NCI-H82 treated with DMSO at 0.1 percent for 48 hours (cell line): ENCODE results near the gene PTPN14.

Experiments used
- DNase-seq: peaks from one replicate; lab custom pipeline; 2025; ENCODE audit not compliant: unreplicated experiment; lab: John Stamatoyannopoulos, UW

PTPN14 gene

DNA sequence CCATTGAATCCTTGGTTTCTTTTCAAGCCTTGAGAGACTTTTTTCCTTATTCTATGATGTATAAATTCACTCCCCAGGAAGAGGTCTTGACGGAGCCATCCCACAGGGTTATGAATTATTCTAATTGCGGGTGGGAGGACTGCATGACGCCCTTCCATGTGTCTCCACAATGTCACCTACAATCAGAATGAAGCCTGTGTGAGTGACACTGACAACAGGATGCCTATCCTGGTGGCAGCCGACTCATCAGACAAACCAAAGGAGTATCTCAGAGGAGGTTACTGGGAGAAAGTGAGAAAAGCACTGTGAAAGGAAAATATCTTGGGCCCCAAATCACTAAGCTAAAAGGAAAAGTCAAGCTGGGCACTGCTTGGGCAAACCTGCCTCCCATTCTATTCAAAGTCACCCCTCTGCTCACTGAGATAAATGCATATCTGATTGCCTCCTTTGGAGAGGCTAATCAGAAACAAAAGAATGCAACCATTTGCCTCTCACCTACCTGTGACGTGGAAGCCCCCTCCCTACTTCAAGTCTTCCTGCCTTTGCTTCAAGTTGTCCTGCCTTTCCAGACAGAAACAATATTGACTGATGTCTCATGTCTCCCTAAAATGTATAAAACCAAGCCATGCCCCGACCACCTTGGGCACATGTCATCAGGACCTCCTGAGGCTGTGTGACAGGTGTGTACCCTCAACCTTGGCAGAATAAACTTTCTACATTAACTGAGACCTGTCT is 172.0 kb downstream of the PTPN14 start:
- DNase-seq = no peak

- no peak for DNase-seq
These were observed 172.9 kb downstream of the PTPN14 start for GRCh38 chr1:214378492-214378891.

GRCh38 chr1:214377886-214378285 is 173.5 kb downstream of the PTPN14 start:
- DNase-seq = no peak

GRCh38 chr1:214377485-214377884 is 173.9 kb downstream of the PTPN14 start:
- DNase-seq = no peak

DNA sequence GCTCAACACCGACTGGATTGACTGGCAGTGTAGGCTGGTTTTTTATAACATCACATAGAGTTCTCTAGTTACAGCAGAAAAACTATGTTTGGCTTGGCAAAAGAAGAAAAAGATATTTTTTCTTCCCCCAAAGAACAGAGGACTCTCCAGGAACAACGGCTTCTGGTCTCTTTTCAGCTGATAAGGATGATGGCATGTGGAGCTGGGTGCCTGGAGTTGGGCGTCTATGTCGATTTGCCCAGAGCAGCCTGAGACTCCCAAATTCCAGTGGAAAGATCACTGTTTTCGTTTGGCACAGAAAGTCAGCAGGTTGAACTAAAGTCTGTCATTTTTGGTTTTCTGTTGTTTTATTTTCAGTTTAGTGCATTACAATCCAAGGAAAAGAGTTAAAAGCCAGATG is 179.3 kb downstream of the PTPN14 start:
- no peak for DNase-seq

DNA sequence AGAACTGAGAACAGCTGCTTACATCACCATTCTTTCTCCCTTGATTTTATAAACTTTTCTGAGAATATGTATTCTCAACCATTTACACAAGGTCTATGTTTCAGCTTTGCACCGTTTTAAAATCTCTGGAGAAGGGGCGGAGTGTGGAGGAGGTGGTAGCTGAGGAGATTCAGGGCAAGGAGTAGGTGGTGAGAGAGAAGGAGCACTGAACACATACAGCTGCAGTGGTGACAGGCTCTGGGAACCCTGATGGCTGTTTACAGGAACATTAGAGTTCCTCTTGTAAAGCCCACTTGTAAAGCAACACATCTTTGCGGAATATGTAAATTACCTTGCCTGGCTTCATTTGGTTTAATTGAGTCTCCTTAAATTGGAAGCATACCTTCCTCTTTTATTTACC is 180.8 kb downstream of the PTPN14 start:
- DNase-seq = no peak

GRCh38 chr1:214369364-214369763 is 182.0 kb downstream of the PTPN14 start:
- no peak for DNase-seq

DNA sequence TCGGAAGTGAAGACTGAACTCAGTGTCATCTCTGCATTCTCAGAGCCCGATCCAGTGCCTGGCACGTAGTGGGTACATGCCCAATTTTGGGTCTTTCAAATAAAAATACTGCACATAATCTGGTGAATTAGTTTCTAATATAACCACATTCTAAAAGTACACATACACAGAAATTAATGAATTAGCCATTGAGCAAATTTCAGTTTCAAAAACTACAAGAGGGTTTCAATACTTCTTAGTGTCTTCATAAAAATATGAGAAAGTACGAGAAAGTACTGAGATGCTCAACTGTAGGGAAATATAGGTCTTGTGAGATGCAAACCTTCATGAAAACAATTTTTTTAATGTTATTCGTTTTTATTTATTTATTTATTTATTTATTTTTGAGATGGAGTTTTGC is 183.6 kb downstream of the PTPN14 start:
- no peak for DNase-seq

- peak; percentile 5 for DNase-seq
These were observed 186.6 kb downstream of the PTPN14 start for GRCh38 chr1:214364786-214365295.

DNA sequence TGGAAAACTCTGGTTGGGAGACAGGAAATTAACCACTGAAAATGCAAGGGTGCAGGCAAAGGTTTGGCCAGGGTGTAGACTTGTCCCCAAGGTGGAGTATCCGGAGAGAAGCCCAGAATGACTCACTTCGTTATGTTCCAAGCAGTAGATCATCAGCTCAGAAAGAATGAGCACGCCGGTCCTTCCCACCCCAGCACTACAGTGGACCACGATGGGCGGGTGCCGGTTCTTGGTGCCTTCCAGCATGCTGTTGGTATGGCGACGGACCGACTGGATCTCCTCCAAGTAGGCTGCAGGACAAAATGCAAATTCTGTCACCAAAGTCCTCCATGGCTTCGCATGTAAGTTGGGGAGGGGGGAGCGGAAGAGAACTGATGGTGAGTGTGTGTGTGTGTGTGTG is 187.0 kb downstream of the PTPN14 start:
- DNase-seq = no peak

GRCh38 chr1:214363386-214363785 is 188.0 kb downstream of the PTPN14 start:
- DNase-seq = no peak

GRCh38 chr1:214362188-214362882 is 189.1 kb downstream of the PTPN14 start:
- DNase-seq = no peak

DNA sequence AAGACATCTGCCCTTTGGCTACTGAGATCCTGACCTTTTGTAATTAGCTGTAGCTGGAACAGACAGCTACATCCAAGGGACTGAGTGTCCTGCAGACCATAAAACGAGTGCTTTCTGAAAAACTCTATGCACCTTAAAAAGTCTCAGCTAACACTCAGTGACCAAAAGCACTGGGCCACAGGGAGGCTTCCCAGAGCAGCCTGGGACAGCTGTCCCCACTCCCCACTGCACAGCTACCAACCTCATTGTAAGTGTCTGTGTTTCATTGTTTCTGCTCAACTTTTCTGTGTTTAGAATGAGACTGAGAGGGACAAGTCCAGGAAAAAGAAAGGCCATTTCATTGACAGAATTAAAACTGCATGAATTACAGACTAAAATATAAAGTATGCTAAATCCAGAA is 189.8 kb downstream of the PTPN14 start:
- no peak for DNase-seq

DNA sequence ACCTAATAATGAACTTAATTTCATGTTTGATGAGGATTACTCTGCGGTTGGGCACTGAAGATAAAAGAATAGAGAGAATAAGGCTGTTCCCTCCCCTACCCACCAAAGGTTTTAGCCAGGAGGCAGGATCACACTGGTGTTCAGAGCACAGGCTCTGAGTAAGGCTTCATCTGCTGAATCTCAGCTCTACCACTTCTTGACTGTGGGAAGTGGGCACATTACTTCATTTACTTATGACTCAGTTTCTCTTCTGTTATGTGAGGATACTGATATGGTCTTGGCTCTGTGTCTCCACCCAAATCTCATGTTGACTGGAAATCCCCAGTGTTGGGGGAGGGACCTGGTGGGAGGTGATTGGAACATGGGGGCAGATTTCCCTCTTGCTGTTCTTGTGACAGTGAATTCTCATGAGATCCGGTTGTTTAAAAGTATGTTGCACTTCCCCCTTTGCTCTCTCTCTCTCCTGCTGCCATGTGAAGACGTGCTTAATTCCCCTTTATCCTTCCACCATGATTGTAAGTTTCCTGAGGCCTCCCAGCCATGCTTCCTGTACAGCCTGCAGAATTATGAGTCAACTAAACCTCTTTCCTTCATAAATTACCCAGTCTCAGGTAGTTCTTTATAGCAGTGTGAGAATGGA is 190.8 kb downstream of the PTPN14 start:
- no peak for DNase-seq

GRCh38 chr1:214360116-214360515 is 191.3 kb downstream of the PTPN14 start:
- no peak for DNase-seq

DNA sequence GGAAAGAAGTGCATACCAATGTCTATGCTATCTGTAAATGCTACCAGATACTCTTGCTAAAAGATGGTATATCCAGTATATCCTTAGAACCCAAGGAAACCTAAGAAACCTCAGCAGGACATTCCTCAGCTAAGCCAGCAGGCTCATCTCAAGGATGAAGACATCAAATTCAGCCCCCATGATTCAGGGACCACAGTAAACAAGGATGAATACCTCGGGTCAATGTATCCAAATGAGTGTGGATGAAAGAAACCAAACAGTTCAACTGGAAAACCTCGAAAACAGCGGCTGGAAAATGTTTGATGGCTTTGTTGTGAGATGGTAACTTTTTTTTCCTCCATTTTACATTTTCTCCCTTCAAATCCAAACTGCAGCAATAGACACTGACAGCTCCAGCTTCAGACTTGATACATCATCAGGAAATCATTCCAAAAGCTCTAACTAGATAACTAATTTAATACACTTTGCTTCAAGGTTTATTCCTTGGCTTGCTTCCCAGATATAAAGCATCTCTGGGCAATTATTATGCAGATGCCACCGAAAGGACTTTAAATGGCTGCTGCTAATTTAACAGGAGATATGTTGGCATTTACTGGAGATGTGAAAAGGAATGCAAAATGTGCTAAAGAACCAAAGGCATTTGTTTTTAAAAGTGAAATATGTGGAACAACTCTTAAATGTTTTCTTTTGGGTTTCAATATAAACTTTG is 196.8 kb downstream of the PTPN14 start:
- no peak for DNase-seq

DNA sequence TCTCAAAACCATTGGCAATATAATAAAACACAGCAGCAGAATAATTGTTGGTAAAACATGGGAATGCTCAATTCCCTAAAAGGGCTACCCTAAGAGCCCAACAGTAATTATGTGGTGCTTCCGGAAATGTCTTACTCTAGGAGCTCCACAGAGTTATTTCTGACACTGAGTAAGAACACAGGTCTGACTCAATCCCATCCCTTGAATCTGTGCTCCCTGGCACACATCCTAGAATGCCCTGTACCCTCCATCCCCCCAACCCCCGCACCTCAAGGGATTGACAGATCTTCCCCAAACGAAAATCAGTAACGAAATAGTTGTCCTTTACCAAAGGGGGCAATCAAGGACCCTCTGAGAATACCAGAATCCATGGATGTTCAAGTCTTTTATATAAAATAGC is 198.6 kb downstream of the PTPN14 start:
- no peak for DNase-seq

GRCh38 chr1:214351551-214352277 is 199.7 kb downstream of the PTPN14 start:
- DNase-seq = no peak

DNA sequence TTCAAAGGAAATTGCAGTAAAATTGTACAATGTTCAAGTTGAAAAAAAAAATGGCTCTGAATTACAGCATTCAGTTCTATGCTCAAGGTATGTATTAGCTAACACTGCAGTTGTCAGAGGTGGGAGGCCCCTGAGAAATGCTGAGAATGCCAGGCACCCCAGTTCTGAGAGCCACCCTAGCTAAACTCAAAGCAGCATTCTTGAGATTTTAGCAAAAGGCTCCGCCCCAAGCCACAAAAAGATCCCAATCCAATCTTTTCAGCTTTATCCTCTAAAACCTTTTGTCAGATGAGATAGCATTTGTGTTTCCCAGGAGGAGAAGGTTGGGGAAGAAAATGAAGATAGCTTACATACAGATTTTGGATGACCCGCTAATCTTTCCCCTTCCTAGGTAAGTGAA is 201.6 kb downstream of the PTPN14 start:
- DNase-seq = no peak

DNA sequence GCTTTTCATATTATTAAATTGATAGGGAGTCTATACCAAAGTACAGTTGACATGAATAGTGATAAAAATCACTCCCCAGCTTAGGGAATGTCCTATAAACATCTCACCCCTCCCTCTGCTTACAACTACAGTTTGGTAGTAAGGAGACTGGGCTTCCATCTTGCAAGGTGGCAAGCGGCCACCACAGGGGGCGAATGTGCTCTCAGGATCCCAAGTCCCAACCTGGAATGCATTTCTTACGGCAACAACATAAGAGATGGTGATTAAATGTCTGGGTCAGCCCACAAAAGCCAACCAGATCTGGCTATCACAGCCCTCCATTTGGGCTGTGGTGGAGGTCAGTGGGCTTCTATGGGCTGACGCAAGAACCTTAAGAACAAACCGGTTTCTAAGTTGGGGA is 202.4 kb downstream of the PTPN14 start:
- no peak for DNase-seq

GRCh38 chr1:214344897-214345296 is 206.5 kb downstream of the PTPN14 start:
- no peak for DNase-seq
